H1 (cell line): ENCODE data around the gene MT2A. TPM values are rescaled to one million over a fixed set of nuclear protein-coding genes. Genes with fewer than 3 reads are reported as not detected.

Experiments
- CTCF ChIA-PET: fragments of 300-600 bp; sonication (Branson Sonifier 250); formaldehyde crosslinking; loops from one replicate; lab custom pipeline; 2021; ENCODE audit not compliant: partially characterized antibody; lab: Charles Lee
- POLR2A ChIA-PET: fragments of 300-600 bp; sonication (Branson Sonifier 250); formaldehyde crosslinking; loops from one replicate; lab custom pipeline; 2021; ENCODE audit warnings: inconsistent platforms; ENCODE audit not compliant: partially characterized antibody; lab: Charles Lee
- DNase-seq, 2 experiments: peaks; one replicate each; pipeline versions ENCODE4 v3.0.0 to v3.0.0-alpha.2; 2010 to 2022; ENCODE audit warnings: low spot score in 2 of 2, low read depth in 1 of 2, mixed read lengths in 1 of 2
- FAIRE-seq: peaks from 2 replicates; lab custom pipeline; 2011; peaks lifted over from hg19 to GRCh38; lab: Jason Lieb, UNC
- H2AFZ ChIP-seq: 2 replicates; pipeline ENCODE4 v1.8.1; 2012; ENCODE audit warnings: low read length, inconsistent platforms
- H2AK5ac ChIP-seq: 2 replicates; pipeline ENCODE4 v1.6.1; 2013; ENCODE audit warnings: low read depth, low read length
- H2BK120ac ChIP-seq: replicated peaks from 2 replicates; pipeline ENCODE3; 2013; ENCODE audit warnings: low read depth, low read length, inconsistent platforms
- H2BK12ac ChIP-seq: 2 replicates; pipeline ENCODE4 v1.6.1; 2013; ENCODE audit warnings: low read depth, low read length
- H2BK15ac ChIP-seq: 2 replicates; pipeline ENCODE4 v1.6.1; 2013; ENCODE audit warnings: low read length
- H2BK20ac ChIP-seq: 2 replicates; pipeline ENCODE4 v1.6.1; 2013; ENCODE audit warnings: low read length
- H2BK5ac ChIP-seq: 2 replicates; pipeline ENCODE4 v1.6.1; 2013; ENCODE audit warnings: low read depth, low read length
- H3K14ac ChIP-seq: 2 replicates; pipeline ENCODE4 v1.6.1; 2013; ENCODE audit warnings: inconsistent platforms; ENCODE audit not compliant: insufficient read length
- H3K18ac ChIP-seq: 2 replicates; pipeline ENCODE4 v1.6.1; 2013; ENCODE audit warnings: low read length; ENCODE audit errors: extremely low read depth
- H3K23ac ChIP-seq: 2 replicates; pipeline ENCODE4 v1.6.1; 2013; ENCODE audit warnings: inconsistent platforms; ENCODE audit not compliant: insufficient read length
- H3K23me2 ChIP-seq: 2 replicates; pipeline ENCODE4 v1.6.1; 2013; ENCODE audit warnings: low read depth, low read length
- H3K27ac ChIP-seq: 2 replicates; pipeline ENCODE4 v1.6.1; 2011; ENCODE audit warnings: low read depth, low read length, inconsistent platforms
- H3K27me3 ChIP-seq, 4 experiments: replicated peaks in 1 of 4; 1 replicate in 1 of 4; 2 replicates in 3 of 4; pipeline versions ENCODE4 v1.6.1 to v1.8.1; 2011 to 2013; ENCODE audit warnings: low read length in 3 of 4, mild to moderate bottlenecking in 3 of 4, inconsistent platforms in 2 of 4, mixed read lengths in 2 of 4, moderate library complexity in 1 of 4; ENCODE audit not compliant: control insufficient read depth in 3 of 4, insufficient read depth in 3 of 4; ENCODE audit errors: extremely low read depth in 1 of 4
- H3K36me3 ChIP-seq, 4 experiments: 2 replicates each; pipeline versions ENCODE4 v1.6.1 to v1.8.1; 2011 to 2013; ENCODE audit warnings: mild to moderate bottlenecking in 4 of 4, low read length in 3 of 4, moderate library complexity in 2 of 4, control low read depth in 1 of 4, inconsistent platforms in 1 of 4; ENCODE audit not compliant: insufficient read depth in 4 of 4, control insufficient read depth in 2 of 4
- H3K4ac ChIP-seq: replicated peaks from 2 replicates; pipeline ENCODE3; 2013; ENCODE audit warnings: low read length, low read depth, mixed read lengths, inconsistent platforms; ENCODE audit not compliant: insufficient read length
- H3K4me1 ChIP-seq, 4 experiments: replicated peaks in 1 of 4; 1 replicate in 1 of 4; 2 replicates in 3 of 4; pipeline versions ENCODE4 v1.6.1 to v1.8.1; 2011 to 2013; ENCODE audit warnings: low read length in 3 of 4, inconsistent platforms in 2 of 4, mixed read lengths in 1 of 4; ENCODE audit not compliant: insufficient read depth in 4 of 4, control insufficient read depth in 3 of 4
- H3K4me2 ChIP-seq, 2 experiments: 2 replicates each; pipeline versions ENCODE4 v1.6.1 to v1.8.1; 2011 to 2013; ENCODE audit warnings: low read depth in 2 of 2, low read length in 2 of 2, control low read depth in 1 of 2, inconsistent platforms in 1 of 2, mild to moderate bottlenecking in 1 of 2; ENCODE audit not compliant: insufficient read depth in 1 of 2
- H3K4me3 ChIP-seq, 4 experiments: fragments of 200-600, 300-600 bp in 1 of 4; sonication (generic), shearing (Covaris generic), sonication (Bioruptor Twin) in 1 of 4; 2 replicates each; pipeline versions ENCODE4 v1.5.1 to v1.8.1; 2011 to 2016; ENCODE audit warnings: low read length in 4 of 4, low read depth in 3 of 4, control low read depth in 2 of 4, inconsistent platforms in 2 of 4, mild to moderate bottlenecking in 2 of 4, mixed read lengths in 1 of 4, moderate library complexity in 1 of 4; ENCODE audit not compliant: insufficient read depth in 2 of 4; ENCODE audit errors: extremely low read depth in 1 of 4
- H3K56ac ChIP-seq: replicated peaks from 2 replicates; pipeline ENCODE3; 2013; ENCODE audit warnings: low read depth, mild to moderate bottlenecking, mixed read lengths, low read length, inconsistent platforms; ENCODE audit not compliant: insufficient read length
- H3K79me1 ChIP-seq: 2 replicates; pipeline ENCODE4 v1.6.1; 2013; ENCODE audit warnings: low read depth, low read length, control low read depth
- H3K79me2 ChIP-seq, 2 experiments: 2 replicates each; pipeline versions ENCODE4 v1.6.1 to v1.8.1; 2012 to 2013; ENCODE audit warnings: low read length in 2 of 2, mild to moderate bottlenecking in 2 of 2, inconsistent platforms in 1 of 2; ENCODE audit not compliant: insufficient read depth in 2 of 2, control insufficient read depth in 1 of 2
- H3K9ac ChIP-seq, 4 experiments: replicated peaks in 1 of 4; 1 replicate in 1 of 4; 2 replicates in 3 of 4; pipeline versions ENCODE4 v1.6.1 to v1.8.1; 2011 to 2013; ENCODE audit warnings: low read depth in 3 of 4, low read length in 3 of 4, control low read depth in 2 of 4, mild to moderate bottlenecking in 2 of 4, moderate library complexity in 2 of 4, inconsistent platforms in 1 of 4; ENCODE audit errors: extremely low read depth in 1 of 4
- H3K9me3 ChIP-seq, 2 experiments: 2 replicates each; pipeline versions ENCODE4 v1.6.1 to v1.8.1; 2012 to 2013; ENCODE audit warnings: mild to moderate bottlenecking in 2 of 2, moderate library complexity in 2 of 2, control low read depth in 1 of 2, inconsistent platforms in 1 of 2, low read depth in 1 of 2, low read length in 1 of 2, mixed read lengths in 1 of 2; ENCODE audit not compliant: insufficient read depth in 2 of 2
- H4K20me1 ChIP-seq, 2 experiments: replicated peaks in 1 of 2; 2 replicates each; pipeline versions ENCODE3 to v1.8.1; 2011 to 2013; ENCODE audit warnings: inconsistent platforms in 2 of 2, low read length in 2 of 2, mild to moderate bottlenecking in 1 of 2; ENCODE audit not compliant: insufficient read depth in 2 of 2, control insufficient read depth in 1 of 2
- H4K5ac ChIP-seq: 2 replicates; pipeline ENCODE4 v1.6.1; 2013; ENCODE audit warnings: low read length, low read depth, mixed read lengths, inconsistent platforms; ENCODE audit not compliant: insufficient read length
- H4K8ac ChIP-seq: 2 replicates; pipeline ENCODE4 v1.8.0; 2013; ENCODE audit warnings: mild to moderate bottlenecking, moderate library complexity, low read length, inconsistent platforms; ENCODE audit not compliant: insufficient read depth; ENCODE audit errors: extremely low read depth
- H4K91ac ChIP-seq: replicated peaks from 2 replicates; pipeline ENCODE3; 2013; ENCODE audit warnings: low read length, mixed read lengths, inconsistent platforms; ENCODE audit not compliant: insufficient read length
- CHD1 ChIP-seq: IDR thresholded peaks from 2 replicates; pipeline ENCODE4 v1.6.1; 2012; ENCODE audit warnings: low read depth, low read length, improper control_type of control experiment
- EGR1 ChIP-seq: IDR thresholded peaks from 2 replicates; pipeline ENCODE4 v1.6.1; 2011; ENCODE audit warnings: low read depth, low read length, borderline replicate concordance
- KDM1A ChIP-seq: fragments of 200-600, 300-600 bp; sonication (generic); IDR thresholded peaks from 2 replicates; pipeline ENCODE4 v1.7.1; 2016; ENCODE audit warnings: mild to moderate bottlenecking, low read length, borderline replicate concordance
- MAFK ChIP-seq: IDR thresholded peaks from 2 replicates; pipeline ENCODE4 v1.6.1; 2012; ENCODE audit warnings: low read depth, mild to moderate bottlenecking, improper control_type of control experiment, low read length
- NRF1 ChIP-seq: IDR thresholded peaks from 2 replicates; pipeline ENCODE4 v1.6.1; 2011; ENCODE audit warnings: mild to moderate bottlenecking, low read depth, low read length, improper control_type of control experiment
- TBP ChIP-seq: IDR thresholded peaks from 2 replicates; pipeline ENCODE4 v1.6.1; 2011; ENCODE audit warnings: low read depth, low read length, improper control_type of control experiment
- WGBS, 2 experiments: shearing (Covaris generic) in 1 of 2; methylation state at CpG; one replicate each; pipeline versions ENCODE4 v1.1.6 to v1.1.7; 2013 to 2015; ENCODE audit warnings: low lambda C conversion rate in 2 of 2, mixed read lengths in 2 of 2, inconsistent platforms in 1 of 2, low coverage in 1 of 2, missing lambda C conversion rate in 1 of 2; ENCODE audit not compliant: insufficient replicate concordance in 2 of 2, insufficient coverage in 1 of 2, insufficient read length in 1 of 2; ENCODE audit errors: extremely low coverage in 1 of 2, missing lambda C conversion rate in 1 of 2; 5-methylcytosine and 5-hydroxymethylcytosine counted together
- polyA plus RNA-seq, 7 experiments: library from polyadenylated mRNA; depleted of rRNA in 3 of 7; stranded (reverse) in 5 of 7; unstranded in 2 of 7; fragments of >200 nt in 5 of 7; fragments of 200-250 nt in 2 of 7; gene quantifications; 1 replicate in 5 of 7; 2 replicates in 1 of 7; 4 replicates in 1 of 7; pipeline versions ENCODE4 v1.2.1 to v1.2.3, GENCODE V29; 2011 to 2013; ENCODE audit warnings: missing spikeins in 2 of 7, mixed read lengths in 2 of 7
- total RNA-seq: library from RNA; stranded (reverse); fragmentation: NEBNext Ultra II Directional; extraction: Animal tissue kit (Norgen Biotek cat#: 25700); gene quantifications from 2 replicates; pipeline ENCODE4 v1.2.1, GENCODE V29; 2021

Gene MT2A
- total and polyA plus RNA-seq, 2 of the 8 experiments (the other 6 are each of a cell fraction or from before 2014, with no cell fraction given) = 9.5 to 30.1 TPM

GRCh38 chr16:56564793-56565477 is 43.4 kb upstream of the MT2A start, which contains the start of gene MT4:
Gene MT4 (plus strand): TSS chr16:56565073. CDS start chr16:56565129, 56 bp downstream.
- Histone ChIP-seq H3K23ac (no peak within 1 kb of the TSS), H3K9me3 (no peaks in the 10 kb centered on the region), H3K56ac (no peak within 1 kb of the TSS), H2BK15ac (no peak within 1 kb of the TSS), H4K5ac (no peak within 1 kb of the TSS), H2BK5ac (no peak within 1 kb of the TSS), H3K23me2 (peaks cover 2% of the 10 kb centered on the region; the same call in 1 of the 2 replicates), H2BK20ac (no peak within 1 kb of the TSS), H2AK5ac (no peak within 1 kb of the TSS), H3K9ac (no peak within 1 kb of the TSS), H3K4me1 (no peaks in the 10 kb centered on the region), H3K4me2 (no peak within 1 kb of the TSS), H3K79me2 (no peaks in the 10 kb centered on the region), H3K18ac (no peak within 1 kb of the TSS), H3K27me3 (peaks cover 0 to 2% (median under 1%) of the 10 kb centered on the region in 4 experiments; a peak in 2 of 7 replicates), H2AFZ (no peak within 1 kb of the TSS), H3K79me1 (no peaks in the 10 kb centered on the region), H3K27ac (no peak within 1 kb of the TSS), H3K36me3 (no peaks in the 10 kb centered on the region), H2BK12ac (no peak within 1 kb of the TSS), H3K4me3 (no peak within 1 kb of the TSS), H4K91ac (no peak within 1 kb of the TSS), H4K20me1 (peaks cover 0 to 3% of the 10 kb centered on the region in 2 experiments), H3K14ac (no peak within 1 kb of the TSS), H3K4ac (no peak within 1 kb of the TSS), H2BK120ac (no peak within 1 kb of the TSS), H4K8ac (no peak within 1 kb of the TSS)
- WGBS, 2 experiments = 92% methylated on average over 9 of the region's 12 CpGs; no CpG with 5 or more reads in 1 of the 2 experiments
- FAIRE-seq (no peak), DNase-seq (no peak)
- TF ChIP-seq EGR1 = no peak
- no peak for TF ChIP-seq CHD1
- TF ChIP-seq KDM1A = no peak
- no peak for TF ChIP-seq NRF1
- no peak for TF ChIP-seq TBP
- no peak for TF ChIP-seq MAFK
- CTCF ChIA-PET = interaction anchor here (0.6 to 1.6 kb wide), 2 partner anchors 11 to 109 kb away, joined by 3 to 4 read pairs; no protein-coding TSS in a partner anchor
- POLR2A ChIA-PET = no interaction called here
